ACC112 (cell line): Measurements from ENCODE around the gene AGAP1.

Source experiments
- H2AFZ ChIP-seq: fragments of 200-600 bp; sonication (generic); one replicate; pipeline ENCODE4 v1.6.0; 2017; ENCODE audit warnings: antibody characterized with exemption, low read length; ENCODE audit not compliant: unreplicated experiment
- H3K27ac ChIP-seq: fragments of 200-600 bp; sonication (generic); 2 replicates; pipeline ENCODE4 v1.5.1; 2014; ENCODE audit warnings: low read depth, mild to moderate bottlenecking, antibody characterized with exemption, low read length, moderate library complexity
- H3K27me3 ChIP-seq: fragments of 200-600 bp; sonication (generic); 2 replicates; pipeline ENCODE4 v1.6.1; 2014; ENCODE audit warnings: mild to moderate bottlenecking, antibody characterized with exemption, low read length, moderate library complexity, mixed read lengths; ENCODE audit not compliant: insufficient read depth
- H3K36me3 ChIP-seq: fragments of 200-600 bp; sonication (generic); 2 replicates; pipeline ENCODE4 v1.6.1; 2016; ENCODE audit warnings: mild to moderate bottlenecking, antibody characterized with exemption, low read length, moderate library complexity, mixed read lengths; ENCODE audit not compliant: insufficient read depth
- H3K4me1 ChIP-seq: fragments of 200-600 bp; sonication (generic); one replicate; pipeline ENCODE4 v1.6.1; 2016; ENCODE audit warnings: low read length, mixed read lengths; ENCODE audit not compliant: insufficient read depth, unreplicated experiment, control insufficient read depth
- H3K4me3 ChIP-seq: fragments of 200-600 bp; sonication (generic); 2 replicates; pipeline ENCODE4 v1.5.1; 2014; ENCODE audit warnings: mild to moderate bottlenecking, low read depth, low read length
- H3K79me2 ChIP-seq: fragments of 200-600 bp; sonication (generic); one replicate; pipeline ENCODE4 v1.6.0; 2016; ENCODE audit warnings: low read length; ENCODE audit not compliant: control insufficient read depth, unreplicated experiment, insufficient read depth

AGAP1 gene

DNA sequence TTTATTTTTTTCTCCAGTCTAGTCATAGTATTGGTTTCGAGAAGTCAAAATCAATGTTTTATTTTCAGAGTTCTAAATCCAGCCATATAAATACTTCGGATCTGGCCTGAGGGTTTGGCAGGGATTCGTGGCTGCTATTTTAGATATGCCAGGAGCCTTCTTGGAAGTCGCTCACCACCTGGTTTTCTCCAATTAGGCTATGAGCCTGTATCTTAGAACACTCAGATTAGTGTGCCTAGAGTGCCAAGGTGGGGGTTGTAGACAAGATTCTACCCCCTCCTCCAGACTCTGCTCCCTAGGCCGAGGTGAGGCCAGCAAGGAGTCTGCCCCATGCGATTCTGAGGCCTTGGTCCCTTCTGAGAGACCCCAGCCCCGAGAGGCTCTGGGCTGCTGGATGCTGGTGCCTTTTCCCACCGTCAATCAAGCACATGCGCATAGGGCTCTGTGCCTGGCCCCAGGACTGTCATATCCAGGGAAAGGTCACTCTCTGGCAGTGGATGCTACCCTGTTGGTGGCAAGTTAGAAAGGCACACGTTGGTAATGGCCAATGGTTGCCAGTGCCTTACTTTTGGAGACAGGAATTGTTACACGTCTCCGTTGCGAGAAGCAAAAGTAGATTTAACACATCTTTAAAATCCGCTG lies 197.1 kb downstream of the AGAP1 start:
- H3K27ac ChIP-seq: no peak overlapping the region
- peaks cover 36% of the 10 kb centered on the region for H3K79me2 ChIP-seq
- H3K4me1 ChIP-seq: no peaks in the 10 kb centered on the region
- no peak overlapping the region for H3K4me3 ChIP-seq
- no peaks in the 10 kb centered on the region for H3K27me3 ChIP-seq
- H2AFZ ChIP-seq: no peak overlapping the region
- no peaks in the 10 kb centered on the region for H3K36me3 ChIP-seq

DNA sequence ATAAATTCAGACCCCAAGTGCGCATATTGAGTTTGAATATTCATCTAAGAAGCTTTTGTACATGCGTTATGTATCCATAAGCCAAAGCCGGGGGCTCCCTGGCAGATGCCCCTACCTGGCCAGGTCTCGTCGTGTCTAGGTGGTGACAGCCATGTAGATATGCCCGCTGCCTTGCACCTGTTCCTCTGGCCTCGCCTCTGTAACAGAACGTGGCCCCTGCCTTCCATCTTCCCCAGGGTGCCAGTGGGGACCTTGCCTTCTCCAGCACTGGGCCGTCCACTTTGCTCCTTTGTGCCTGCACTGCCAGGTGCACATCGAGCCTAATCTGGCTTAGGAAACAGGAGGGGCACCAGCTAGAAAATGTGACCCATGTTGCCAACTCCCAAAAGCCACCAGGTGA lies 198.2 kb downstream of the AGAP1 start:
- Histone ChIP-seq H3K79me2 (peaks cover 37% of the 10 kb centered on the region), H3K4me3 (no peak overlapping the region), H3K27me3 (no peaks in the 10 kb centered on the region), H3K36me3 (no peaks in the 10 kb centered on the region), H3K27ac (no peak overlapping the region), H3K4me1 (no peaks in the 10 kb centered on the region), H2AFZ (no peak overlapping the region)

DNA sequence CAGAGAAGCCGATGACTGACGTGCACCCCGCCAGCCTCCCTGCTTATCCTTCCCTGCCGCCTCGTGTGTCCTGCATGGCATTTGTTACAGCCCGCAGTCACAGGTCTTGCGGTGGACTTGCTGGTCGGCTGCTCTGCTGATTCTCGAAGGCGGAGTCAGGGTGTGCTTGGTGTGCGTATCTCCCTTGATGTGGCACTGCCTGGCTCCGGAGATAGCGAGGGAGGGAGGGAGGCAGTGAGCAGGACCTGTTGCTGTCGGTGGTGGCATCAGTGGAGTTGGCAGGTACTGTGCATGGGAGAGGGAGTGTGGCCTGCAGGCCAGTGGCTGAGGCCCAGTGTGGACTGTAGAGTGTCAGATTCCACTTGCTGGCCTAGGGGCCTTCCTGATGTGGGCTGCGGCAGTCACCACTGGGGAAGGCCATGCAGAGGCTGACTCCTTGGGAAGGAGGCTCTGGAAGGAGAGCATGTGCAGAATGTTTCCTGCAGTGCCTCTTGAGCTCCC lies 198.9 kb downstream of the AGAP1 start:
- Histone ChIP-seq H3K36me3 (no peaks in the 10 kb centered on the region), H3K27me3 (no peaks in the 10 kb centered on the region), H3K4me3 (no peak overlapping the region), H3K4me1 (no peaks in the 10 kb centered on the region), H3K27ac (no peak overlapping the region), H2AFZ (no peak overlapping the region), H3K79me2 (peaks cover 40% of the 10 kb centered on the region)

DNA sequence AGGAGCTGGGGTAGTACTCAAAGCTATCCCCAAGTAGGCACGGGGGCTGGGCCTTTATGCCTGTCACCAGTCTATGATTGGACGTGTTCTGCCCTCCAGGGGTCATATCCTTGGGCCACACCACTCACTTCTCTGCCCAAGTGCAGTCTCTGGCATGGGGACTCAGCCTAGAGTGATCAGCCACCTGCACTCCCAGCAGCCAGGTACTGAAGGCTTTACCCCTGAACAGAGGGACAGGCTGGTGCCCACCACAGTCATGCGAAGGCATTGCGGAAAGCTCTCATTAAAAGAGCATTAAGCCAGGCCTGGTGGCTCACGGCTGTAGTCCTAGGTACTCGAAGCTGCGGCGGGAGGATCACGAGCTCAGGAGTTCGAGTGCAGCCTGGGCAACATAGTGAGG lies 199.4 kb downstream of the AGAP1 start:
- Histone ChIP-seq H3K4me1 (no peaks in the 10 kb centered on the region), H3K27ac (no peak overlapping the region), H3K4me3 (no peak overlapping the region), H3K79me2 (peaks cover 45% of the 10 kb centered on the region), H3K27me3 (no peaks in the 10 kb centered on the region), H3K36me3 (no peaks in the 10 kb centered on the region), H2AFZ (no peak overlapping the region)

DNA sequence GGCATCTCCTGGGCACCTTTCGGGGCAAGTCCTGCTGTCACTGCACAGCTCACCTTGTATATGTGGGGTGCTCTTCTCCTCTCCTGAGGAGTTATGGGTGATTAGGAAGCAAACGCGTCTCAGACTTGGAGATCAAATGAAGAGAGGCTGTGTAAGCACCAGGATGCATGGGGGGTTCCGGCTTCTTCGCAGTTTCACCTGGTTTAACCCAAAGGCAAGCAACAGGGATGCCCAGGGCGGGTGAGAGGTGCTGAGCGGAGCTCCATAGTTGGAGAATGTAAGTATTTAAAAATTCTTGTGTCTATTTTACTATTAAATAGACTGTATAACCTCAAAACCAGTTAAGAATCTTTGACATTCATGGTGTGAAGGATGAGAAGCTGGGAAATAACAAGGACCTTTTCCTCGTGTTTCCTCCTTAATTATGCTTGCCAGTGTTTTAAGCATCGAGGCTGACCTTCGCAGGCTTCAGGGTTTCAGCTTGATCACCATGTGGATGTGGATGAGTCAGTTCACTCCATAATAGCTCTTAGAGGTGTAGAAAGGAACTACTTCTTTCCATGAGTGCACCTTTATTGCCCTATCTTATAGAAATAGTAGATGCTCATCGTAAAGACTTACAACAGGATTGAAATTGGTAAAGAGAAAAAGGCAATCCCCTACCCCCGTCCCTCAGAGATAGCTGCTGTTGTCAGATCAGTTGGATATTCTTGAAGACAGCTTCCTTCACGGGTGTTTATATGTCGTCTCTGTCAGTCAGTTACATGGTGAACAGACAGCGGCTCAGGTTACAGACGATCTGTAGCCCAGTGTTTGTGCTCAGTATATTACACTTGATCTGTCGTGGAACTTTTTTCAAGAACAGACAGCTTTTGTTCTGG lies 201.1 kb downstream of the AGAP1 start:
- Histone ChIP-seq H3K79me2 (peaks cover 40% of the 10 kb centered on the region), H3K27me3 (no peaks in the 10 kb centered on the region), H3K4me1 (no peaks in the 10 kb centered on the region), H2AFZ (no peak overlapping the region), H3K36me3 (no peaks in the 10 kb centered on the region), H3K4me3 (no peak overlapping the region), H3K27ac (no peak overlapping the region)

DNA sequence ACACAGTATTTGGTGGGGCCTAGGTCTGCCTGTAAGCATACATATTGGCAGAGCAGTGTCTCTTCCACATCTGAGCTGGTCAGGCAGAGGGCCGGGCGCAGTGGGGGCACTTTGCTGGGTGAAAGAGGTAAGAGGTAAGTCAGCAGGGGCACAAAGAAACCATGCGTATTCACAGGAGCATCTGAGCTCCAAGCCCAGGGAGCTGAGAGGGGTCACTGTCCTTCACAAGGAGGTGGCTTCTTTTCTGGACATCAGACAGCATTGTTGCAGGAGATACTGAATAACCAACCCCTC lies 201.7 kb downstream of the AGAP1 start:
- Histone ChIP-seq H3K27ac (no peak overlapping the region), H3K4me3 (no peak overlapping the region), H3K4me1 (no peaks in the 10 kb centered on the region), H3K79me2 (peaks cover 41% of the 10 kb centered on the region), H3K36me3 (no peaks in the 10 kb centered on the region), H2AFZ (no peak overlapping the region), H3K27me3 (no peaks in the 10 kb centered on the region)

DNA sequence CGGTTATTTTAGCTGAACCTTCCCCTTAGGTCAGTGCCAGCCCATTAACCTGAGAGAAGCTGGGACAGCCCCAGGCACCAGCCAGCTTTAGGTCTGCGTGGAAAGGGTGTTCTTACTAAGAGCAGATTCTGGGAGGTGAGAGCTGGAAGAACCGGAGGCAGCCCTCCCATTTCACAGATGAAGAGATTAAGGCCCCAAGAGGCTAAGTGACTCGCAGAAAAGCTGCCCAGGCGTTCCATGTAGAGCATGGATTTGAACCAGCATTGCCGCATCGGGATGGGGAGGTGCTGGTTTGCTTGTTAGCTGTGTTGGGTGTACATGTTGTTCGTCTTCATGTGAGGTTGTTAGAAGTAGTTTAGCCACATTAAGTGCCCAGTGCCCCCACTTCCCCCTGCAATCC lies 203.2 kb downstream of the AGAP1 start:
- H3K36me3 ChIP-seq: no peaks in the 10 kb centered on the region
- no peak overlapping the region for H3K4me3 ChIP-seq
- no peaks in the 10 kb centered on the region for H3K27me3 ChIP-seq
- H3K4me1 ChIP-seq: peaks cover 3% of the 10 kb centered on the region
- no peak overlapping the region for H3K27ac ChIP-seq
- H3K79me2 ChIP-seq: peaks cover 36% of the 10 kb centered on the region
- no peak overlapping the region for H2AFZ ChIP-seq

DNA sequence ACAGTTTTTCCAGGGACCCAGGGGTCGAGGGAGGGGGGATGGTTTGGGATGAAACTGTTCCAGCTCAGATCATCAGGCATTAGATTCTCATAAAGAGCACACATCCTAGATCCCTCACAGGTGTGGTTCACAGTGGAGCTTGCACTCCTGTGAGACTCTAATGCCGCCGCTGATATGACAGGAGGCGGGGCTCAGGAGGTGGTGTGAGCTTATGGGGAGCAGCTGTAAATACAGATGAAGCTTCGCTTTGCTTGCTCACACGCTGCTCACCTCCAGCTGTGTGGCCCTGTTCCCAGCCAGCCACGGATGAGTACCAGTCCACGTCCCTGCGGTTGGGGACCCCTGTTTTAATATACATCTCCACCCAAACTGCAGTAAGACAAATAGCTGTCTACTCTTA lies 204.2 kb downstream of the AGAP1 start:
- H3K79me2 ChIP-seq: peaks cover 35% of the 10 kb centered on the region
- H3K36me3 ChIP-seq: no peaks in the 10 kb centered on the region
- no peak overlapping the region for H3K27ac ChIP-seq
- no peak overlapping the region for H3K4me3 ChIP-seq
- no peaks in the 10 kb centered on the region for H3K27me3 ChIP-seq
- no peak overlapping the region for H2AFZ ChIP-seq
- H3K4me1 ChIP-seq: peaks cover 10% of the 10 kb centered on the region

DNA sequence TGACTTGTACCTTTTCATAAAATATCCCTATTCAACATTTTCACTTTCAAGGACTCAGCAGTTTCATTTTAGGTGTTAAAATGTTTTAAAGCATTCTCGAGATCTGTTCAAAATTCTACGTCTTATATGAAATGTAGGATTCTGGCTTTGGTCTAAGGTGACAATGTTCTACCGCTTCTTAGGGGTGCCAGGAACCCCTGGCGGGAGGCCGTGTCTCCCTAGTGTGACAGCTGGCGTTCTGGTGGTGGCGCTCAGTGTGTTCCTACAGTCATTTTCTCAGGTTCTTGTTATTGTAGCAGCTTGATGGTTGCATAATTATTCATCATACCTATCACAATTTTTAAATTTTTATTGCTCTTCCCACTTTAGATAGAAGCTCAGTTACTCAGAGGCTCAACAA lies 204.6 kb downstream of the AGAP1 start:
- Histone ChIP-seq H3K27ac (no peak overlapping the region), H3K36me3 (no peaks in the 10 kb centered on the region), H2AFZ (no peak overlapping the region), H3K27me3 (no peaks in the 10 kb centered on the region), H3K4me3 (no peak overlapping the region), H3K4me1 (peaks cover 10% of the 10 kb centered on the region), H3K79me2 (peaks cover 35% of the 10 kb centered on the region)

DNA sequence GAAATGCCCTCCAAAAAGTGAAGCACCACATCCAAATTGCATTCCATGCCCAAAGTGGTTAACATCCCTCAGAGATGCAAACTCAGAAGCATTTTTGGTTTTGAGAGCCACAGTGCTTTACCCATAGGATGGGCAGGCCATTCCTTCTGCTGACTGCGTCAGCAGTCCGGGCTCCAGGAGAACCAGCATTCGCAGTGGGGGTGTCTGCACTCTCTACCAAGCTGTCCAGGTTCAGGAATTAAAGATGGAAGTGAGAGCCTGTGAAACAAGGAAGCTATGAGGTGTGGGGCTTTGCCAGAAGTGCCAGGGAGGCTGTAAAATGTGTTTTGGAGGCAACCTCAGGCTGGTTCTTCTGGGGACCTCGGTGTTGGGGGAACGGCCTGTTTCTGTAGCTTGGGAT lies 205.7 kb downstream of the AGAP1 start:
- H3K27ac ChIP-seq: no peak overlapping the region
- no peaks in the 10 kb centered on the region for H3K27me3 ChIP-seq
- peaks cover 10% of the 10 kb centered on the region for H3K4me1 ChIP-seq
- peaks cover 42% of the 10 kb centered on the region for H3K79me2 ChIP-seq
- H3K4me3 ChIP-seq: no peak overlapping the region
- no peaks in the 10 kb centered on the region for H3K36me3 ChIP-seq
- H2AFZ ChIP-seq: no peak overlapping the region
